DOHH2 (cell line): Measurements from ENCODE around the gene PPP1R27.
"Not testable (repeated sequence)": the region's sequence is repeated elsewhere in the genome, so short reads cannot be mapped to it uniquely, and the experiment has no call there.

Experiments used
- H3F3A ChIP-seq: fragments of 200-600 bp; sonication (generic), shearing (Covaris generic); 2 replicates; pipeline ENCODE4 v1.6.0; 2016; ENCODE audit warnings: antibody characterized with exemption, mild to moderate bottlenecking; ENCODE audit not compliant: control insufficient read depth, insufficient read depth
- H3K27ac ChIP-seq: fragments of 200-600 bp; sonication (generic); 2 replicates; pipeline ENCODE4 v1.5.1; 2014; ENCODE audit warnings: low read depth, mild to moderate bottlenecking, low read length, moderate library complexity
- H3K27me3 ChIP-seq: fragments of 200-600 bp; sonication (generic); 2 replicates; pipeline ENCODE4 v1.6.1; 2014; ENCODE audit warnings: mild to moderate bottlenecking, low read length, mixed read lengths; ENCODE audit not compliant: control insufficient read depth
- H3K36me3 ChIP-seq: fragments of 200-600 bp; sonication (generic); 2 replicates; pipeline ENCODE4 v1.6.1; 2014; ENCODE audit warnings: mild to moderate bottlenecking, low read length, moderate library complexity, mixed read lengths; ENCODE audit not compliant: control insufficient read depth
- H3K4me1 ChIP-seq: fragments of 200-600 bp; sonication (generic); 2 replicates; pipeline ENCODE4 v1.6.1; 2014; ENCODE audit warnings: mild to moderate bottlenecking, low read length, mixed read lengths; ENCODE audit not compliant: control insufficient read depth
- H3K4me2 ChIP-seq: fragments of 200-600 bp; sonication (generic); 2 replicates; pipeline ENCODE4 v1.6.0; 2014; ENCODE audit warnings: mild to moderate bottlenecking, low read length, moderate library complexity
- H3K4me3 ChIP-seq: fragments of 200-600 bp; sonication (generic); 2 replicates; pipeline ENCODE4 v1.5.1; 2014; ENCODE audit warnings: mild to moderate bottlenecking, low read length, mixed read lengths
- H3K79me2 ChIP-seq: fragments of 200-600 bp; sonication (generic); 2 replicates; pipeline ENCODE4 v1.6.1; 2014; ENCODE audit warnings: mild to moderate bottlenecking, low read length, mixed read lengths; ENCODE audit not compliant: control insufficient read depth
- H3K9me2 ChIP-seq: fragments of 200-600 bp; sonication (generic); replicated peaks from 2 replicates; pipeline ENCODE4 v1.6.1; 2014; ENCODE audit warnings: mild to moderate bottlenecking, low read length, mixed read lengths; ENCODE audit not compliant: control insufficient read depth
- H3K9me3 ChIP-seq: fragments of 200-600 bp; sonication (generic); 2 replicates; pipeline ENCODE4 v1.6.1; 2014; ENCODE audit warnings: antibody characterized with exemption, low read length, mixed read lengths; ENCODE audit not compliant: control insufficient read depth, insufficient read depth
- H4K20me1 ChIP-seq: fragments of 200-600 bp; sonication (generic); 2 replicates; pipeline ENCODE4 v1.6.0; 2014; ENCODE audit warnings: low read depth, mild to moderate bottlenecking, antibody characterized with exemption, low read length, moderate library complexity; ENCODE audit not compliant: control insufficient read depth, insufficient read depth
- CTCF ChIP-seq: fragments of 200-600 bp; sonication (generic); IDR thresholded peaks from one replicate; pipeline ENCODE4 v1.5.1; 2014; ENCODE audit warnings: antibody characterized with exemption, mild to moderate bottlenecking, low read depth, low read length; ENCODE audit not compliant: poor library complexity, severe bottlenecking
- EZH2phosphoT487 ChIP-seq: fragments of 200-600 bp; sonication (generic); IDR thresholded peaks from 2 replicates; pipeline ENCODE4 v1.6.1; 2017; ENCODE audit warnings: borderline replicate concordance, mild to moderate bottlenecking, antibody characterized with exemption, low read length, moderate library complexity, mixed read lengths

Gene PPP1R27

GRCh38 chr17:81841866-81842265, 7.0 kb upstream of the PPP1R27 start:
- Histone ChIP-seq H3K79me2 (no peaks in the 10 kb centered on the region), H3F3A (0 out of 2 replicates have a peak, but pooled peaks cover 2% of the 10 kb centered on the region), H3K36me3 (peaks cover 44% of the 10 kb centered on the region), H3K27me3 (no peaks in the 10 kb centered on the region), H3K4me3 (no peak overlapping the region), H3K4me1 (no peaks in the 10 kb centered on the region), H3K9me2 (no peaks in the 10 kb centered on the region), H4K20me1 (no peaks in the 10 kb centered on the region), H3K4me2 (no peak overlapping the region), H3K9me3 (no peaks in the 10 kb centered on the region), H3K27ac (no peak overlapping the region)
- TF ChIP-seq CTCF: no peak
- TF ChIP-seq EZH2phosphoT487: no peak

- no peaks in the 10 kb centered on the region for H3K4me1 ChIP-seq
Measured at GRCh38 chr17:81840826-81841778, 6.3 kb upstream of the PPP1R27 start.

GRCh38 chr17:81840059-81840458, 5.2 kb upstream of the PPP1R27 start:
- H3K4me1 ChIP-seq, H3K27me3 ChIP-seq, H3K9me2 ChIP-seq, H3K9me3 ChIP-seq, H4K20me1 ChIP-seq, H3K4me2 ChIP-seq, H3F3A ChIP-seq, H3K4me3 ChIP-seq, H3K27ac ChIP-seq, H3K79me2 ChIP-seq: not testable (repeated sequence)
- H3K36me3 ChIP-seq: peaks cover 26% of the 10 kb centered on the region

More at GRCh38 chr17:81840826-81841778, 6.3 kb upstream of the PPP1R27 start:
- peaks cover 36% of the 10 kb centered on the region for H3K36me3 ChIP-seq
- no peak overlapping the region for H3K27ac ChIP-seq
- no peak overlapping the region for H3K4me3 ChIP-seq
- H3K79me2 ChIP-seq: no peaks in the 10 kb centered on the region
- H3K4me2 ChIP-seq: no peak overlapping the region
- H4K20me1 ChIP-seq: no peaks in the 10 kb centered on the region
- no peaks in the 10 kb centered on the region for H3K9me2 ChIP-seq
- no peak for TF ChIP-seq EZH2phosphoT487
- TF ChIP-seq CTCF: no peak
- no peaks in the 10 kb centered on the region for H3K27me3 ChIP-seq
- H3K9me3 ChIP-seq: no peaks in the 10 kb centered on the region
- H3F3A ChIP-seq: 0 out of 2 replicates have a peak, but pooled peaks cover 2% of the 10 kb centered on the region

- Histone ChIP-seq H3K4me2 (no peak overlapping the region), H3K9me3 (no peaks in the 10 kb centered on the region), H3K27me3 (no peaks in the 10 kb centered on the region), H3K9me2 (no peaks in the 10 kb centered on the region), H3K36me3 (peaks cover 18% of the 10 kb centered on the region), H3K4me1 (peaks cover 2% of the 10 kb centered on the region; the same call in 1 of the 2 replicates), H3K27ac (no peak overlapping the region), H3K79me2 (peaks cover 2% of the 10 kb centered on the region), H3K4me3 (no peak overlapping the region), H4K20me1 (no peaks in the 10 kb centered on the region), H3F3A (0 out of 2 replicates have a peak, but pooled peaks cover 2% of the 10 kb centered on the region)
- no peak for TF ChIP-seq CTCF
- TF ChIP-seq EZH2phosphoT487: no peak
Measured at GRCh38 chr17:81839301-81839700, 4.5 kb upstream of the PPP1R27 start.
